Tibial nerve (tissue), 4 donors: ENCODE measurements around the gene BARHL1.

Experiments
- EP300 ChIP-seq, 2 donors: sonication (generic); formaldehyde crosslinking; IDR thresholded peaks; one replicate each; pipeline ENCODE4 v1.6.1; 2017; ENCODE audit warnings: antibody characterized with exemption in 2 of 2, mild to moderate bottlenecking in 1 of 2
- POLR2A ChIP-seq, 2 donors: fragments of 450-650 bp; IDR thresholded peaks; one replicate each; pipeline ENCODE4 v1.6.1; 2017; ENCODE audit warnings: antibody characterized with exemption in 2 of 2, mild to moderate bottlenecking in 2 of 2, moderate library complexity in 2 of 2
- TF ChIP-seq, protein P1 (sequence below), 5 experiments: fragments of 200-600 bp in 3 of 5; fragments of 450-650 bp in 2 of 5; sonication (generic) in 3 of 5; IDR thresholded peaks; one replicate each; pipeline ENCODE4 v1.5.1; 2016 to 2019; ENCODE audit warnings: antibody characterized with exemption in 5 of 5, mild to moderate bottlenecking in 3 of 5, moderate library complexity in 2 of 5

DNA sequence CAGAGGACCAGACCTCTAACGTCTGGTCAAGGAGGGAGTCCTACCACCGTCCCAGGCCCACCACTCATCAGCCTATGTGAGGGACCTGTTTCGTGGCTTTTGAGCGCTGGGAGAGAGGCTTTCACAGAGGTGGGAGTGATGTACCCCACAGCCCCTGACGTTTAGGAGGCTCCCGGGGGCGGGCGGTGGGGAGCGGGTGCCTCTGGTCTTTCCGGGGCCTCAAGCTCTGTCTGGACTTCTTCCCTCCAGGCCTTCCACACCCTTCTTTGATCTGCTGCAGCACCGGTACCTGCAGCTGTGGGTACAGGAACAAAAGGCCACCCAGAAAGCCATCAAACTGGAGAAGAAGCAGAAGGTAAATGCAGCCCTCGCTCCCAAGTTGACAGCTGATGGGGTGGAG, 45.1 kb upstream of the BARHL1 start:
- TF ChIP-seq, protein P1, sequence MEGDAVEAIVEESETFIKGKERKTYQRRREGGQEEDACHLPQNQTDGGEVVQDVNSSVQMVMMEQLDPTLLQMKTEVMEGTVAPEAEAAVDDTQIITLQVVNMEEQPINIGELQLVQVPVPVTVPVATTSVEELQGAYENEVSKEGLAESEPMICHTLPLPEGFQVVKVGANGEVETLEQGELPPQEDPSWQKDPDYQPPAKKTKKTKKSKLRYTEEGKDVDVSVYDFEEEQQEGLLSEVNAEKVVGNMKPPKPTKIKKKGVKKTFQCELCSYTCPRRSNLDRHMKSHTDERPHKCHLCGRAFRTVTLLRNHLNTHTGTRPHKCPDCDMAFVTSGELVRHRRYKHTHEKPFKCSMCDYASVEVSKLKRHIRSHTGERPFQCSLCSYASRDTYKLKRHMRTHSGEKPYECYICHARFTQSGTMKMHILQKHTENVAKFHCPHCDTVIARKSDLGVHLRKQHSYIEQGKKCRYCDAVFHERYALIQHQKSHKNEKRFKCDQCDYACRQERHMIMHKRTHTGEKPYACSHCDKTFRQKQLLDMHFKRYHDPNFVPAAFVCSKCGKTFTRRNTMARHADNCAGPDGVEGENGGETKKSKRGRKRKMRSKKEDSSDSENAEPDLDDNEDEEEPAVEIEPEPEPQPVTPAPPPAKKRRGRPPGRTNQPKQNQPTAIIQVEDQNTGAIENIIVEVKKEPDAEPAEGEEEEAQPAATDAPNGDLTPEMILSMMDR (IDR thresholded peaks at IDR 0.05), result no peak
- TF ChIP-seq POLR2A (IDR thresholded peaks at IDR 0.05) (no peak), EP300 (IDR thresholded peaks at IDR 0.05) (no peak)
